ENCODE results near the gene PEAK1.

PEAK1 gene

GRCh38 chr15:77068633-77069032 is 351.3 kb downstream of the PEAK1 start:
- DNase-seq (ENCODE audit: low read depth in 1 of 2, low spot score in 1 of 2), result no peak

GRCh38 chr15:77067691-77068367 is 352.1 kb downstream of the PEAK1 start:
- no peak for DNase-seq (ENCODE audit: low read depth in 1 of 2, low spot score in 1 of 2)

GRCh38 chr15:77066971-77067690 is 352.8 kb downstream of the PEAK1 start:
- no peak for DNase-seq (ENCODE audit: low read depth in 1 of 2, low spot score in 1 of 2)

- DNase-seq (ENCODE audit: low read depth in 1 of 2, low spot score in 1 of 2), result no peak
These were observed 355.2 kb downstream of the PEAK1 start for GRCh38 chr15:77064539-77065308.

- no peak for DNase-seq (ENCODE audit: low read depth in 1 of 2, low spot score in 1 of 2)
These were observed 355.8 kb downstream of the PEAK1 start for GRCh38 chr15:77064063-77064462.

- DNase-seq (ENCODE audit: low read depth in 1 of 2, low spot score in 1 of 2), result no peak
These were observed 356.7 kb downstream of the PEAK1 start for GRCh38 chr15:77063249-77063648.

- DNase-seq (ENCODE audit: low read depth in 1 of 2, low spot score in 1 of 2), result no peak
These were observed 359.4 kb downstream of the PEAK1 start for GRCh38 chr15:77060546-77060945.

- no peak for DNase-seq (ENCODE audit: low read depth in 1 of 2, low spot score in 1 of 2)
These were observed 360.0 kb downstream of the PEAK1 start for GRCh38 chr15:77059786-77060361.

- no peak for DNase-seq (ENCODE audit: low read depth in 1 of 2, low spot score in 1 of 2)
These were observed 361.4 kb downstream of the PEAK1 start for GRCh38 chr15:77058468-77058867.

GRCh38 chr15:77057685-77058084 is 362.2 kb downstream of the PEAK1 start:
- DNase-seq (ENCODE audit: low read depth in 1 of 2, low spot score in 1 of 2), result no peak

- DNase-seq (ENCODE audit: low read depth in 1 of 2, low spot score in 1 of 2), result no peak
These were observed 362.8 kb downstream of the PEAK1 start for GRCh38 chr15:77057072-77057471.

- DNase-seq (ENCODE audit: low read depth in 1 of 2, low spot score in 1 of 2), result no peak
These were observed 366.2 kb downstream of the PEAK1 start for GRCh38 chr15:77053709-77054108.

- no peak for DNase-seq (ENCODE audit: low read depth in 1 of 2, low spot score in 1 of 2)
These were observed 367.3 kb downstream of the PEAK1 start for GRCh38 chr15:77052556-77052955.

Data from activated T-helper 1 cell treated with anti-CD3 and anti-CD28 coated beads, Interleukin-2, amount 50 U/mL, for 16 hours (primary cell).